ENCODE results near the gene APBB1IP.
"Not testable (repeated sequence)": the region's sequence is repeated elsewhere in the genome, so short reads cannot be mapped to it uniquely, and the experiment has no call there.

DNA sequence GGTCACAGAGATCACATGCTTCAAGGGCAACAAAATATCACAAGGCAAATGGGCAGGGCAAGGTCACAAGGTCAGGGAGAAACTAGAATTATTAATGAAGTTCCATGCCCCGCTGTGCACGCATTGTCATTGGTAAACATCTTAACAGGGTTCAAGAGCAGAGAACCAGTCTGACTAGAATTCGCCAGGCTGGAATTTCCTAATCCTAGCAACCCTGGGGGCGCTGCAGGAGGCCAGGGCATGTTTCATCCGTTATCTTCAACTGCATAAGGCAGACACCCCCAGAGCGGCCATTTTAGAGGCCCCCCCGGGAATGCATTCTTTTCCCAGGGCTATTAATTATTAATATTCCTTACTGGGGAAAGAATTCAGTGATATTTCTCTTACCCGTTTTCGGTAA is 54.6 kb downstream of the APBB1IP start:
- TF ChIP-seq, protein P1, sequence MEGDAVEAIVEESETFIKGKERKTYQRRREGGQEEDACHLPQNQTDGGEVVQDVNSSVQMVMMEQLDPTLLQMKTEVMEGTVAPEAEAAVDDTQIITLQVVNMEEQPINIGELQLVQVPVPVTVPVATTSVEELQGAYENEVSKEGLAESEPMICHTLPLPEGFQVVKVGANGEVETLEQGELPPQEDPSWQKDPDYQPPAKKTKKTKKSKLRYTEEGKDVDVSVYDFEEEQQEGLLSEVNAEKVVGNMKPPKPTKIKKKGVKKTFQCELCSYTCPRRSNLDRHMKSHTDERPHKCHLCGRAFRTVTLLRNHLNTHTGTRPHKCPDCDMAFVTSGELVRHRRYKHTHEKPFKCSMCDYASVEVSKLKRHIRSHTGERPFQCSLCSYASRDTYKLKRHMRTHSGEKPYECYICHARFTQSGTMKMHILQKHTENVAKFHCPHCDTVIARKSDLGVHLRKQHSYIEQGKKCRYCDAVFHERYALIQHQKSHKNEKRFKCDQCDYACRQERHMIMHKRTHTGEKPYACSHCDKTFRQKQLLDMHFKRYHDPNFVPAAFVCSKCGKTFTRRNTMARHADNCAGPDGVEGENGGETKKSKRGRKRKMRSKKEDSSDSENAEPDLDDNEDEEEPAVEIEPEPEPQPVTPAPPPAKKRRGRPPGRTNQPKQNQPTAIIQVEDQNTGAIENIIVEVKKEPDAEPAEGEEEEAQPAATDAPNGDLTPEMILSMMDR (IDR thresholded peaks at IDR 0.05), result not testable (repeated sequence)
- not testable (repeated sequence) for TF ChIP-seq EZH2 (IDR thresholded peaks at IDR 0.05; ENCODE audit: borderline replicate concordance, insufficient read depth, low read depth, low read length, poor library complexity, severe bottlenecking)

Data from B cell (primary cell).